ENCODE results near the gene HDAC8.

Gene HDAC8

DNA sequence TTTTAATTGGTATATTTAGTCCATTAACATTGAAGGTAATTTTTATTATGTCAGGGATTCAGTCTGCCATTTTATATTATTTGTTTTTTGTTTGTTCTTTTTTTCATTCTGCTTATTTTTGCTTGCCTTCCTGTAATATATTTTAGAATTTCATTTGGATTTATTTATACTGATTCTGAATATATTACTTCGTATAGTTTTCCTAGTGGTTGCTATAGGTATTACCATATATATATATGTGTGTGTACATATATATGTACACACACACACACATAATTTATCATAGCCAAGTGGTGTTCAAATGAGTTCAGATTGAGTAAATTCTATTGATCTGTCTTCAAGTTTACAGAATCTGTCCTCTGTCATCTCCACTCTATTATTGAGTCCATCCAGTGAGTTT lies 278.1 kb downstream of the HDAC8 start:
- no peak for DNase-seq (ENCODE audit: low read depth)

DNA sequence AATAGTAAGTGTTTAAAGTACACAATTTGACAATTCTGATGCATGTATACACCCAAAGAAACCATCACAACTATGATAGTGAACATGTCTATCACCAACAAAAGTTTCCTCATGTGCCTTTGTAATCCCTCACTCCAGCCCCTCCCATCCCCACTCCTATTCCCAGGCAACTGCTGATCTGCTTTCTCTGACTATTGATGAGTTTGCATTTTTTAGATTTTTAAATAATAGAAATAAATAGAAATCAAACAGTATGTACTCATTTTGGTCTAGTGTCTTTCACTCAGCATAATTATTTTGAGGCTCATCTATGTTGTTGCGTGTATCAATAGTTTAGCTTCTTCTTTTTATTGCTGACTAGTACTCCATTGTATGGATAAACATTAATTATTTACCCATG lies 290.3 kb downstream of the HDAC8 start:
- DNase-seq (ENCODE audit: low read depth) = no peak

DNA sequence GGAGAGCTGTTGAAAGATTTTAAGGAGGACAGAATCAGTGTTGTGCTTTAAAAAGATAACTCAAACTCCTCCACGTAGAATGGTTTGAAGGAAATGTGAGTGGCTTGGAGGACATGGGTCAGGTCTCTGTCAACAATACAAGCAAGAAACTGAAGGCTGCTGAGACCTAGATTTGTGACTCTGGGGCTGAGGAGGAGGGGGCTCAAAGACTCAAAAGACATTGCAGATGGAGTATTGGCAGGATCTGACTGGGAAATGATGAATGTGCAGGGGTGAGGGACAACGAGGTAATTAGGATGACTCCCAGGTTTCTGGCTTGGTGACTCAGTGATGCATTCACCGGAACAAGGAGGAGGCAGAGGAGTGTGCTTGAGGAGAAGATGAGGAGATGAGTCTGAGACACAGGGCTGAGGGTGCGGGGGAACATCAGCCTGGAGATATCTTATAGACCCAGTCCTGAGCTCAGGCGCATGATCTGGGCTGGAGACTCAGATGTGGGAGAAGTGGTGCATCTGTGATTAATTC lies 292.3 kb downstream of the HDAC8 start:
- DNase-seq (ENCODE audit: low read depth) = no peak
